CD8-positive, alpha-beta memory T cell (primary cell): ENCODE results near the gene RALGAPA2. TPM values are rescaled to one million over a fixed set of nuclear protein-coding genes. Genes with fewer than 3 reads are reported as not detected.

Experiments used
- CTCF ChIA-PET: fragments of 350-600 bp; sonication (Branson Sonifier 250); formaldehyde crosslinking; loops from one replicate; lab custom pipeline; 2021; ENCODE audit warnings: antibody characterized with exemption; lab: Charles Lee
- POLR2A ChIA-PET: fragments of 350-600 bp; sonication (Branson Sonifier 250); formaldehyde crosslinking; loops from one replicate; lab custom pipeline; 2021; ENCODE audit warnings: antibody characterized with exemption; lab: Charles Lee
- DNase-seq, 5 donors: peaks; one replicate each; pipeline versions ENCODE4 v3.0.0 to v3.0.0-alpha.2; 2020 to 2022; ENCODE audit warnings: mixed read lengths in 1 of 5
- H3K27ac ChIP-seq: one replicate; pipeline ENCODE4 v1.7.0; 2013; ENCODE audit warnings: low read depth, mild to moderate bottlenecking, low read length, moderate library complexity
- H3K27me3 ChIP-seq: 2 replicates; pipeline ENCODE4 v1.7.0; 2013; ENCODE audit warnings: low read length, mild to moderate bottlenecking; ENCODE audit not compliant: insufficient read depth, poor library complexity, severe bottlenecking
- H3K36me3 ChIP-seq: 2 replicates; pipeline ENCODE4 v1.7.0; 2013; ENCODE audit warnings: mild to moderate bottlenecking, low read length, moderate library complexity; ENCODE audit not compliant: insufficient read depth
- H3K4me1 ChIP-seq: 2 replicates; pipeline ENCODE4 v1.7.0; 2013; ENCODE audit warnings: mild to moderate bottlenecking, low read length, moderate library complexity; ENCODE audit not compliant: insufficient read depth
- H3K4me3 ChIP-seq: 2 replicates; pipeline ENCODE4 v1.7.0; 2013; ENCODE audit warnings: mild to moderate bottlenecking, low read length
- H3K9me3 ChIP-seq: 2 replicates; pipeline ENCODE4 v1.7.0; 2013; ENCODE audit warnings: mild to moderate bottlenecking, low read length
- H3K27ac Mint-ChIP-seq, 8 donors: one replicate each; pipeline ENCODE4 v1.8.0; 2020 to 2021; ENCODE audit warnings: mixed read lengths in 8 of 8, mild to moderate bottlenecking in 6 of 8, inconsistent platforms in 3 of 8, moderate library complexity in 3 of 8
- H3K27me3 Mint-ChIP-seq, 2 donors: one replicate each; pipeline ENCODE4 v1.8.0; 2020 to 2021; ENCODE audit warnings: mixed read lengths in 2 of 2, mild to moderate bottlenecking in 1 of 2, moderate library complexity in 1 of 2
- H3K36me3 Mint-ChIP-seq, 3 donors: one replicate each; pipeline ENCODE4 v1.8.0; 2020 to 2021; ENCODE audit warnings: mixed read lengths in 3 of 3, inconsistent platforms in 1 of 3, mild to moderate bottlenecking in 1 of 3
- H3K4me1 Mint-ChIP-seq, 3 donors: one replicate each; pipeline ENCODE4 v1.8.0; 2020 to 2021; ENCODE audit warnings: mixed read lengths in 3 of 3, inconsistent platforms in 1 of 3, mild to moderate bottlenecking in 1 of 3
- H3K4me3 Mint-ChIP-seq, 7 donors: one replicate each; pipeline ENCODE4 v1.8.0; 2020 to 2021; ENCODE audit warnings: mixed read lengths in 7 of 7, mild to moderate bottlenecking in 6 of 7, moderate library complexity in 4 of 7, inconsistent platforms in 2 of 7
- H3K9me3 Mint-ChIP-seq, 5 donors: one replicate each; pipeline ENCODE4 v1.8.0; 2020 to 2022; ENCODE audit warnings: mixed read lengths in 5 of 5, mild to moderate bottlenecking in 3 of 5, moderate library complexity in 2 of 5, inconsistent platforms in 1 of 5
- polyA plus RNA-seq: library from polyadenylated mRNA; unstranded; fragments of 300-500 nt; fragmentation: Illumina TruSeq; gene quantifications from one replicate; pipeline ENCODE4 v1.2.3, GENCODE V29; 2021
- total RNA-seq, 2 experiments: library from RNA; stranded (reverse); gene quantifications; one replicate each; pipeline ENCODE4 v1.2.3, GENCODE V29; 2021

The RALGAPA2 gene
- total and polyA plus RNA-seq, 3 experiments from 2014 or later, result 7.4 to 14.5 (median 13.4) TPM

DNA sequence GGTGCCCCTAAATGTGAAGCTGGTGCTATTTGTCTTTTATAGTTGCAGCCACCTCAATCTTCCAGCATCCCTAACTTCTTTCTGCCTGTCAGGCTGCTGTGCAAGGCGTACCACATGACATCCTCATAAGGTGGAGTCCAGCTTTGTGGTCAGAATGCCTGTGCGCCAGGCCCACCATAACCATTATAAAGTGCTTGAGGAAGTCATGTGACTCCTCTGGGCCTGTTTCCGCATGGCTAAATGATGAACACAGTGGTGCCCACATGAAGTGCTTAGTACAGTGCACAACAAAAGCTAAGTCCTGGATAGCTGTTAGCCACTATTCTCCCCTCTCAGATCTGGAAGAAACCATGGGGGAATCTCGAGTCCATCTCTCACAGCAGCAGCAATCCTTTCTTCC is 268.9 kb downstream of the RALGAPA2 start:
- no peaks in the 10 kb centered on the region for H3K36me3 ChIP-seq
- no peaks in the 10 kb centered on the region for H3K4me1 ChIP-seq
- Mint-ChIP-seq H3K9me3 (no peaks in the 10 kb centered on the region), H3K27ac (peak overlapping the region in 1 of 8 donors; percentile 38), H3K4me1 (peaks cover 0 to 1% (median 0%) of the 10 kb centered on the region in 3 donors), H3K27me3 (no peaks in the 10 kb centered on the region), H3K36me3 (peaks cover 6 to 31% (median 7%) of the 10 kb centered on the region in 3 donors), H3K4me3 (no peak overlapping the region)
- no peaks in the 10 kb centered on the region for H3K27me3 ChIP-seq
- no peak for DNase-seq
- no peak overlapping the region for H3K27ac ChIP-seq
- H3K9me3 ChIP-seq, result no peaks in the 10 kb centered on the region
- H3K4me3 ChIP-seq, result no peak overlapping the region
- ChIA-PET POLR2A (no interaction called here), CTCF (no interaction called here)

DNA sequence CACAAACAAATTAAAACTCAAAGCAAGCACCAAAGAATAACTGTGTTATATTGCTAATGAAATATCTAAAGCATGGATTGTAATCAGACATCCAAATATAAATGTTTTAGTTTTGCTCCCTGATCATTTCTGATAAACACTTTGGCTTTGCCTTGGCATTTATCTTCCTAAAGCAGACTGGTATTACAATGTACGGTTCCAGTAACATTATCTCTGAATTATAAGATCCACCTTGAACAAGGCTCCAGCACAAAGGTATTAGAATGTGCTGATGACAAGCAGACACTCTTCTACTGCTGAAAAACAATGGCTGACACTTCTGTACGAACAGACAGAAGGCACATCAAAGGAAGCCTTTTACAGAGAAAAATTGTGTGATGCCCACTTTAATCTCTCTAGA is 270.0 kb downstream of the RALGAPA2 start:
- CTCF ChIA-PET, result no interaction called here
- no peaks in the 10 kb centered on the region for H3K36me3 ChIP-seq
- Mint-ChIP-seq H3K4me1 (peaks cover 0 to 1% (median 0%) of the 10 kb centered on the region in 3 donors), H3K4me3 (no peak overlapping the region), H3K27ac (no peak overlapping the region), H3K36me3 (peaks cover 7 to 38% (median 9%) of the 10 kb centered on the region in 3 donors), H3K27me3 (no peaks in the 10 kb centered on the region), H3K9me3 (no peaks in the 10 kb centered on the region)
- POLR2A ChIA-PET, result no interaction called here
- no peak for DNase-seq
- no peaks in the 10 kb centered on the region for H3K4me1 ChIP-seq
- H3K9me3 ChIP-seq, result no peaks in the 10 kb centered on the region
- H3K27ac ChIP-seq, result no peak overlapping the region
- H3K4me3 ChIP-seq, result no peak overlapping the region
- no peaks in the 10 kb centered on the region for H3K27me3 ChIP-seq

DNA sequence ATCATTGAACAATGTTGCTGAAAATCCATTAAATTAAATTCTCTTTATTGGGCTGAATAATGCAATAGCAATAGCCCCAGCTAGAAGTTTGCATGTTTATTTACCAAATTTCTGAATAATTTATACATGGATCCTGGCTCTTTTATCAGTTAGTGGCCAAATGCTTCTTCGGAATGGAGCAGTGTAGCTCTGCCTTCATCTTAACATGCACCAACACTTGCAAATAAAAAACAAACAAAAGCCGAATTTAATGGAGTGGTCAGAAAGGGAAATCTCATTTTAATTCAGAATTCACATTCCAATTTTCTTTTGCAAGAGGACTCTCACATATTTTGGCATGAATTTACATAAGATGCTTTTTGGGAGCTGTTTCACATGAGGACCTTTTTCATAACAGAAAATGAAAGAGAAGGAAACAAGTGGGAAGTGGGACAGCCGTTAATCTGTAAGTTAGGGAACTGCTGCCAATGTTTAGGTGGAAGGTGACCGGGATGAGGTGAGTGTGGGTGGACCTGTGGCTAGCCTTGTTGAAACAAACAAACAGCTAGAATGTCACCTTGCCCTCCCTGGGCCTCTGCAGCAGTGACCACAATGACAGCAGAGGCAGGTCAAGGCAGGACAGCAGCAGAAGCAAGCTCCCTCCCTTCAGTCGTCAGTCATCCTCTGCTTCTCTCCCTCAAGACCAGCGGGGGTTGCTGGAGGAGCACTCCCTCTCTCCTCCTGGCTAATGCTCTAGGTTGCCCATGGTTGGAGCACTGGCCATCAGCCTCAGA is 271.4 kb downstream of the RALGAPA2 start:
- Histone ChIP-seq H3K27ac (no peak overlapping the region), H3K27me3 (no peaks in the 10 kb centered on the region), H3K9me3 (no peaks in the 10 kb centered on the region), H3K4me3 (no peak overlapping the region), H3K36me3 (no peaks in the 10 kb centered on the region), H3K4me1 (no peaks in the 10 kb centered on the region)
- no peak overlapping the region for H3K4me3 Mint-ChIP-seq
- peaks cover 0 to 1% (median 0%) of the 10 kb centered on the region in 3 donors for H3K4me1 Mint-ChIP-seq
- POLR2A ChIA-PET, result no interaction called here
- DNase-seq, result no peak
- CTCF ChIA-PET, result no interaction called here
- no peak overlapping the region for H3K27ac Mint-ChIP-seq
- H3K27me3 Mint-ChIP-seq, result peaks cover 0 to 4% of the 10 kb centered on the region in 2 donors
- no peaks in the 10 kb centered on the region for H3K9me3 Mint-ChIP-seq
- H3K36me3 Mint-ChIP-seq, result peaks cover 4 to 48% (median 10%) of the 10 kb centered on the region in 3 donors

DNA sequence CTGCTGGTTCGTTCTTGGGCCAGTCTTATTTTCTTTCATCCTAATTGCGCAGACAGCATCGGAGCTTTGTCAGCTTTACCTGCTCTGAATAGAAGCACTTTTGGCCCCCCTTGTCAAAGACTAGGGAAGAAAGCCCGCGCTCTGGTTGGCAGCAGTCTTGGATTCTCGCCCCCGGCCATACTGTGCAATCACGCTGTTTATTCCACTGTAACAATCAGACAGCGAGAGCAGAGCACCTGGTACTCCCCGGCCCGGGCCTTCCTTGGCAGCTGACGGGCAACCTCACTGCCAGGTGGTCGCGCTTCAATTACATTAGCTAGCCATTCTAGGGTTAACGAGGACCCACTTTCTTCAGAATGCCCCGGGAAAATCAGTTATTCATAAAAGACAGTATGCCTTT is 272.0 kb downstream of the RALGAPA2 start:
- Mint-ChIP-seq H3K4me3 (no peak overlapping the region), H3K36me3 (peaks cover 4 to 48% (median 10%) of the 10 kb centered on the region in 3 donors), H3K27me3 (peaks cover 0 to 4% of the 10 kb centered on the region in 2 donors), H3K27ac (no peak overlapping the region), H3K4me1 (peaks cover 0 to 1% (median 0%) of the 10 kb centered on the region in 3 donors), H3K9me3 (no peaks in the 10 kb centered on the region)
- no peak for DNase-seq
- Histone ChIP-seq H3K27me3 (no peaks in the 10 kb centered on the region), H3K36me3 (no peaks in the 10 kb centered on the region), H3K9me3 (no peaks in the 10 kb centered on the region), H3K27ac (no peak overlapping the region), H3K4me1 (no peaks in the 10 kb centered on the region), H3K4me3 (no peak overlapping the region)
- CTCF ChIA-PET, result no interaction called here
- POLR2A ChIA-PET, result no interaction called here

DNA sequence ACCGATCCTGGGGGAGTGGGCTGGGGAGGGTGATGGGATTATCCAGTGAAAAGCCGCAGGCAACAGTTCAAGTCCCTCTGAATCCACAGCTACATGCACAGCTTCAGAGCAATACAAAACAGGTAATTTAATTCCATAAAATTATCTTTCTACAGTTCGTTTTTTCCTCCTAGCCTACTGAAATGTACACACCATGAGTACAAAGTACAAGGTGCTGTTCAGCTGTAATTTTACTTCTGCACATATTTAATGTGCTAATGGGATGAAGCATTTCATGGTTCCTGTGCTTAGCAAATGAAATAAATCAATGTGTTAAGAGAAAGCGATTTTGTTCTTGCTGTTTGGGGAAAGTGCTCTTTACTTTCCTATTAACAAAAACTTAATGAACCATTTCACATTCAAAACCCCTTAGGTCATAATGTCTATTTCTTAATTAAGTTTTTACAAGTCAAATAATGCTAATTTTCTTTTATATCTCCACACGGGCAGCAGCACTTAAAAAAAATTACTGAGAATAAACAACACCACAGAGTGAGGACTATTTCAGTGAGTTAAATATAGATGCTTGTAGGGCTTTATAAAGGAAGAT is 272.7 kb downstream of the RALGAPA2 start:
- Mint-ChIP-seq H3K9me3 (no peaks in the 10 kb centered on the region), H3K27me3 (peaks cover 0 to 4% of the 10 kb centered on the region in 2 donors), H3K4me3 (no peak overlapping the region), H3K36me3 (peaks cover 4 to 53% (median 14%) of the 10 kb centered on the region in 3 donors), H3K4me1 (peaks cover 0 to 1% (median 0%) of the 10 kb centered on the region in 3 donors), H3K27ac (no peak overlapping the region)
- ChIA-PET CTCF (no interaction called here), POLR2A (no interaction called here)
- H3K27me3 ChIP-seq, result no peaks in the 10 kb centered on the region
- H3K4me3 ChIP-seq, result no peak overlapping the region
- no peaks in the 10 kb centered on the region for H3K36me3 ChIP-seq
- DNase-seq, result no peak
- H3K9me3 ChIP-seq, result no peaks in the 10 kb centered on the region
- H3K27ac ChIP-seq, result no peak overlapping the region
- no peaks in the 10 kb centered on the region for H3K4me1 ChIP-seq

DNA sequence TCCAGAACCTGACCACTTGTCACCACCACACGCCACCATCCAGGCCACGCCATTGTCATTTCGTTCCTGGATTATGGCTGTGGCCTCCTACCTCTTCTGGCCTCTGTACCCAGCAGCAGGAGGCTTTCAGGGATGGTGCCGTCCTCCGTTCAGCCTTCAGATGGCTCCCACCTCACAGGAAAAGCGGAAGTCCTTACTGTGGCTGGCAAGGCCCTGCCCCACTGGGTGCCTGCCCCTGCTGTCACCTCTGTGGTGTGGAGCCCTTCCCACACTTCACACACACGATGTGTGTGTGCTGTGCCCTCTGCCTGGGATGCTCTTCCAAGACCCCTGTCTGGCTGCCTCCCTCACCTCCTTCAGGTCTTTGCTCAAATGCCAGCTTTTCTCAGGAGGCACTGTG is 275.1 kb downstream of the RALGAPA2 start:
- Mint-ChIP-seq H3K27me3 (peaks cover 0 to 4% of the 10 kb centered on the region in 2 donors), H3K27ac (peak overlapping the region in 1 of 8 donors; percentile 47), H3K36me3 (peaks cover 4 to 53% (median 20%) of the 10 kb centered on the region in 3 donors), H3K4me1 (no peaks in the 10 kb centered on the region), H3K4me3 (no peak overlapping the region), H3K9me3 (no peaks in the 10 kb centered on the region)
- Histone ChIP-seq H3K4me3 (no peak overlapping the region), H3K27me3 (no peaks in the 10 kb centered on the region), H3K4me1 (no peaks in the 10 kb centered on the region), H3K27ac (no peak overlapping the region), H3K36me3 (no peaks in the 10 kb centered on the region), H3K9me3 (no peaks in the 10 kb centered on the region)
- no peak for DNase-seq
- ChIA-PET CTCF (no interaction called here), POLR2A (no interaction called here)

DNA sequence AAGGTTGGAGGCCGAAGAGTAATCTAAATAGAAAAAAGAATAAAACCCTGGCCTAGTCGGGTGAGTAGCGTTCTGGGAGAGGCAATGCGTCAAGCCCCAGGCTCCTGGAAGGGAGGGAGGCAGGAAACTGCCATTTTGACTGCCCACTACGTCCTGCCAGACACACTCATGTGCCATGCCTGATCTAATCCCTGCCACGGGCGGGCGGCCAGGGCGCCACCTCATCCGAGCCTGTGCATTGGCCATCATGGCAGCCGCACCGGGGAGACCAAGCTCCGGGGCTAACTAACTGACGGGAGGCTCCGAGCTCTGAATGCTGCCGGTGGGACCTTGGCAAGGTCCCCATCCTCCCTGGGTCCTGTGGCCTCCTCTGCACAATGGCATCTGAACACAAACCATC is 275.8 kb downstream of the RALGAPA2 start:
- peaks cover 0 to 4% of the 10 kb centered on the region in 2 donors for H3K27me3 Mint-ChIP-seq
- H3K4me1 Mint-ChIP-seq, result no peaks in the 10 kb centered on the region
- H3K27me3 ChIP-seq, result no peaks in the 10 kb centered on the region
- no peak overlapping the region for H3K4me3 ChIP-seq
- H3K9me3 ChIP-seq, result no peaks in the 10 kb centered on the region
- no peak for DNase-seq
- no peak overlapping the region for H3K27ac ChIP-seq
- ChIA-PET POLR2A (no interaction called here), CTCF (no interaction called here)
- no peaks in the 10 kb centered on the region for H3K9me3 Mint-ChIP-seq
- no peaks in the 10 kb centered on the region for H3K4me1 ChIP-seq
- no peak overlapping the region for H3K4me3 Mint-ChIP-seq
- H3K36me3 Mint-ChIP-seq, result peaks cover 4 to 52% (median 21%) of the 10 kb centered on the region in 3 donors
- no peak overlapping the region for H3K27ac Mint-ChIP-seq
- no peaks in the 10 kb centered on the region for H3K36me3 ChIP-seq

DNA sequence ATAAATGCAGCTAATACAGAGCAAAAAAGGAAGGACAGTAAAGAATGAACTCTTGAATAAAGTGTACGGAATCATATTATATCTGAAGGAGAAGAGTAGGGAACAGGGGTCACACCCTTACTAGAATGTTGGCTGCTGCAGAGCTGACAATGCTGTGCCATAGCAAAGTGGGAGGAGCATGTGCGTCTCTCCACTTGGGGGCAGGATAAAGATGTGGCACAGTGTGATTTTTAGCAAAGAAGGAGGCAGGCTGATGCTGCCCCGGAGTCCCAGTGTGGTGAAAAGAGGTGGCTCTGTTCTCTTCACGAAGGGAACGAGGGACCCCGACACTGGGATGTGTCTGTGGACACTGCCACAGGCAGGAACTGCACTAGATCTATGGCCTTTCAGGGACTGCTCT is 277.0 kb downstream of the RALGAPA2 start:
- ChIA-PET CTCF (no interaction called here), POLR2A (no interaction called here)
- Mint-ChIP-seq H3K36me3 (peaks cover 4 to 44% (median 20%) of the 10 kb centered on the region in 3 donors), H3K4me3 (no peak overlapping the region), H3K9me3 (no peaks in the 10 kb centered on the region), H3K27me3 (peaks cover 0 to 4% of the 10 kb centered on the region in 2 donors), H3K4me1 (no peaks in the 10 kb centered on the region), H3K27ac (no peak overlapping the region)
- H3K9me3 ChIP-seq, result no peaks in the 10 kb centered on the region
- DNase-seq, result no peak
- H3K27me3 ChIP-seq, result no peaks in the 10 kb centered on the region
- no peak overlapping the region for H3K4me3 ChIP-seq
- no peaks in the 10 kb centered on the region for H3K4me1 ChIP-seq
- no peaks in the 10 kb centered on the region for H3K36me3 ChIP-seq
- H3K27ac ChIP-seq, result no peak overlapping the region
